ENCODE results near the gene DMD.

DNA sequence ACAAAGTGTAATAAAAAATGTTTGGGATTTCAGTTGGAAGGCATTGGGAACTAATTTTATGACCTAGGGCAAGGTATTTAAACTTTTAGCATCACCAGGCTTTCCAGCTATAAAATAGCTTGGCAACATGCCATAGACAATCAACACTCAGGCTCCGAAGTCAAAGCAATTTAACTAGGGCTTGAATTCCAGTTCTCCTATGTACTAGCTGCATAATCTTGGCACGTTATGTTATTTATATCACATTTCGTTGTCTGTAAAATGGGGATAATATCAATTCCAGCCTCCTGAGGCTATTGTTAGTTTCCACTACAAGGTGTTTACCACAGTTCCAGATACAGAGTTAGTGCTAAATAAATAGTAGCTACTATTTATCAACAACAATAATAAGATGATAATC, 78.8 kb downstream of the DMD start:
- TF ChIP-seq, protein P1, sequence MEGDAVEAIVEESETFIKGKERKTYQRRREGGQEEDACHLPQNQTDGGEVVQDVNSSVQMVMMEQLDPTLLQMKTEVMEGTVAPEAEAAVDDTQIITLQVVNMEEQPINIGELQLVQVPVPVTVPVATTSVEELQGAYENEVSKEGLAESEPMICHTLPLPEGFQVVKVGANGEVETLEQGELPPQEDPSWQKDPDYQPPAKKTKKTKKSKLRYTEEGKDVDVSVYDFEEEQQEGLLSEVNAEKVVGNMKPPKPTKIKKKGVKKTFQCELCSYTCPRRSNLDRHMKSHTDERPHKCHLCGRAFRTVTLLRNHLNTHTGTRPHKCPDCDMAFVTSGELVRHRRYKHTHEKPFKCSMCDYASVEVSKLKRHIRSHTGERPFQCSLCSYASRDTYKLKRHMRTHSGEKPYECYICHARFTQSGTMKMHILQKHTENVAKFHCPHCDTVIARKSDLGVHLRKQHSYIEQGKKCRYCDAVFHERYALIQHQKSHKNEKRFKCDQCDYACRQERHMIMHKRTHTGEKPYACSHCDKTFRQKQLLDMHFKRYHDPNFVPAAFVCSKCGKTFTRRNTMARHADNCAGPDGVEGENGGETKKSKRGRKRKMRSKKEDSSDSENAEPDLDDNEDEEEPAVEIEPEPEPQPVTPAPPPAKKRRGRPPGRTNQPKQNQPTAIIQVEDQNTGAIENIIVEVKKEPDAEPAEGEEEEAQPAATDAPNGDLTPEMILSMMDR (conservative IDR thresholded peaks at IDR 0.05), result no peak
- TF ChIP-seq ZFX (IDR thresholded peaks at IDR 0.05), result no peak

All from C4-2B (cell line).